GM12872 (cell line): ENCODE results near the gene TACR1.

Experiments
- TF ChIP-seq, protein P1 (sequence below): IDR thresholded peaks from 3 replicates; pipeline ENCODE4 v1.5.1; 2011; ENCODE audit warnings: low read depth, mild to moderate bottlenecking, low read length, moderate library complexity; ENCODE audit not compliant: insufficient read depth

The TACR1 gene

GRCh38 chr2:75155115-75155514 is 44.2 kb downstream of the TACR1 start:
- TF ChIP-seq, protein P1, sequence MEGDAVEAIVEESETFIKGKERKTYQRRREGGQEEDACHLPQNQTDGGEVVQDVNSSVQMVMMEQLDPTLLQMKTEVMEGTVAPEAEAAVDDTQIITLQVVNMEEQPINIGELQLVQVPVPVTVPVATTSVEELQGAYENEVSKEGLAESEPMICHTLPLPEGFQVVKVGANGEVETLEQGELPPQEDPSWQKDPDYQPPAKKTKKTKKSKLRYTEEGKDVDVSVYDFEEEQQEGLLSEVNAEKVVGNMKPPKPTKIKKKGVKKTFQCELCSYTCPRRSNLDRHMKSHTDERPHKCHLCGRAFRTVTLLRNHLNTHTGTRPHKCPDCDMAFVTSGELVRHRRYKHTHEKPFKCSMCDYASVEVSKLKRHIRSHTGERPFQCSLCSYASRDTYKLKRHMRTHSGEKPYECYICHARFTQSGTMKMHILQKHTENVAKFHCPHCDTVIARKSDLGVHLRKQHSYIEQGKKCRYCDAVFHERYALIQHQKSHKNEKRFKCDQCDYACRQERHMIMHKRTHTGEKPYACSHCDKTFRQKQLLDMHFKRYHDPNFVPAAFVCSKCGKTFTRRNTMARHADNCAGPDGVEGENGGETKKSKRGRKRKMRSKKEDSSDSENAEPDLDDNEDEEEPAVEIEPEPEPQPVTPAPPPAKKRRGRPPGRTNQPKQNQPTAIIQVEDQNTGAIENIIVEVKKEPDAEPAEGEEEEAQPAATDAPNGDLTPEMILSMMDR = no peak

- TF ChIP-seq, protein P1 = no peak
These were observed 46.1 kb downstream of the TACR1 start for GRCh38 chr2:75153221-75153620.

DNA sequence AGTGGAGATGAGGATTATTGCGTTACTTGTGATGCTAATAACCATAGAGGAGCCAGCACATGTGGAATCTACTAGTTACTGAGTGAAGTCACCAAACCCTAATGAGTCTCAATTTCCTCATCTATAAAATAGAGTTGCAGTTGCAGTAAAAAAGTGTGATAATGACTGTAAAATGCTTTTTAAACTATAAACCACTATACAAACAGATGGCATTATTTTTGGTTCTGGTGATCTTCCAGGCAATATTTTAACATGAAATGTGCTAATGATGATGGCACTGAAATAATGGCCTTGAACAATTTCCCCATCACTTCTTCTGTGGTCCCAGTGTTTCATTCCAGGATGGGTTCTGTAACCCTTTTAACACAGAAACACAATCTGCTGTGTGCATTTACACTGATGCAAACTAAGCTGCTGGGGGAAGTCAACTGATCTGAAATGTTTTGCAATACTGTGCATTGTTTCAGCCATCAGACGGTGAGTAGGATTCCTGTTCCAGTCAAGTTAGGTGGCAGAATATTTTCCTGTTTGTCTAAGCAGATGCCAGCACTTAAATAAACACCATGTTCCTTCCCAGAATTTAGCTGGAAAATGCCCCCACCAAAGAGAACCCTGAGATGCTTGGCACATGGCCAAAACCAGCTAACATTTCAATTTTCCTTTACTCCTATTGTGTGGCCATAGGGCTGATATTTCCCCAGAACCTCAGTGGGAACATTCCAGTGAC is 52.6 kb downstream of the TACR1 start:
- TF ChIP-seq, protein P1 = no peak

GRCh38 chr2:75142081-75142480 is 57.2 kb downstream of the TACR1 start:
- TF ChIP-seq, protein P1 = no peak

DNA sequence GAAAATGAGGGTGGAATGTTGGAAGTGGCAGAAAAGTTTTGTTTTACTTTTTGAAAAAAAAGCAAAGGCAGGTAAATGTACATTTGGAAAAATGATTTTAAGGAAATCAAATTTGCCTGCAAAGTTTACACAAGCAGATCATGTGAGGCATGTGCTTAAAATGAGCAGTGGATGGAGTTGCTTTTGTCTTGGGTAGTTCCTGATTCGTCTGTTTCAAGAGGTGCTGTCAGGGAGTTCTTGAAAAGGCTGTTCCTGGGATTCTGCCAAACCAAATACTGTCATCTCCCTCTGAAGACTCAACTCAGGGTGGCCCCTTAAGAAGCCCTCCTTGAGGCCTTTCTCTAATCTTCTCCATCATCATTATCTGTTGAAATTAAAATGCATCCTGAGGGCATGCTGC is 59.0 kb downstream of the TACR1 start:
- TF ChIP-seq, protein P1 = no peak

GRCh38 chr2:75139171-75139570 is 60.1 kb downstream of the TACR1 start:
- TF ChIP-seq, protein P1 = no peak

- TF ChIP-seq, protein P1 = no peak
These were observed 60.8 kb downstream of the TACR1 start for GRCh38 chr2:75138528-75138927.
